Endodermal cell (in vitro differentiated cells): ENCODE data around the gene SH3BP4. TPM values are rescaled to one million over a fixed set of nuclear protein-coding genes. Genes with fewer than 3 reads are reported as not detected.

Experiments
- DNase-seq: peaks from one replicate; pipeline ENCODE4 v3.0.0-alpha.2; 2017
- H3K27ac ChIP-seq: 2 replicates; pipeline ENCODE4 v1.5.1; 2013; ENCODE audit warnings: mild to moderate bottlenecking, low read depth, low read length, moderate library complexity
- H3K27me3 ChIP-seq: 2 replicates; pipeline ENCODE4 v1.6.1; 2013; ENCODE audit warnings: mild to moderate bottlenecking, low read length, moderate library complexity; ENCODE audit not compliant: insufficient read depth, control insufficient read depth, poor library complexity, severe bottlenecking
- H3K36me3 ChIP-seq: 2 replicates; pipeline ENCODE4 v1.7.0; 2013; ENCODE audit warnings: mild to moderate bottlenecking, low read length, moderate library complexity; ENCODE audit not compliant: control insufficient read depth, insufficient read depth
- H3K4me1 ChIP-seq: one replicate; pipeline ENCODE4 v1.7.0; 2013; ENCODE audit warnings: low read length; ENCODE audit not compliant: control insufficient read depth, insufficient read depth
- H3K4me3 ChIP-seq: 2 replicates; pipeline ENCODE4 v1.5.1; 2013; ENCODE audit warnings: mild to moderate bottlenecking, low read length, moderate library complexity
- H3K9ac ChIP-seq: 2 replicates; pipeline ENCODE4 v1.6.1; 2013; ENCODE audit warnings: mild to moderate bottlenecking, low read length, moderate library complexity; ENCODE audit not compliant: poor library complexity, severe bottlenecking; ENCODE audit errors: extremely low read depth
- H3K9me3 ChIP-seq: 2 replicates; pipeline ENCODE4 v1.6.1; 2013; ENCODE audit warnings: mild to moderate bottlenecking, low read length, moderate library complexity; ENCODE audit not compliant: control insufficient read depth
- H3K27ac Mint-ChIP-seq: 2 replicates; pipeline ENCODE4 v1.8.0; 2020; ENCODE audit warnings: mixed read lengths
- H3K27me3 Mint-ChIP-seq: 2 replicates; pipeline ENCODE4 v1.8.0; 2021; ENCODE audit warnings: mild to moderate bottlenecking, mixed read lengths; ENCODE audit not compliant: insufficient read depth
- H3K36me3 Mint-ChIP-seq: 2 replicates; pipeline ENCODE4 v1.8.0; 2020; ENCODE audit warnings: low read depth, mixed read lengths
- H3K4me1 Mint-ChIP-seq: 2 replicates; pipeline ENCODE4 v1.8.0; 2020; ENCODE audit warnings: mixed read lengths
- H3K4me3 Mint-ChIP-seq: 2 replicates; pipeline ENCODE4 v1.8.0; 2020; ENCODE audit warnings: mild to moderate bottlenecking, moderate library complexity, mixed read lengths
- H3K9me3 Mint-ChIP-seq: 2 replicates; pipeline ENCODE4 v1.8.0; 2020; ENCODE audit warnings: mild to moderate bottlenecking, mixed read lengths
- CTCF ChIP-seq: fragments of 200-600 bp; sonication (generic); conservative IDR thresholded peaks from 2 replicates; pipeline ENCODE4 v1.5.0; 2021; ENCODE audit warnings: antibody characterized with exemption, mild to moderate bottlenecking
- WGBS, 2 experiments: methylation state at CpG; one replicate each; pipeline versions ENCODE4 v1.1.5 to v1.1.7; 2013; ENCODE audit warnings: missing lambda C conversion rate in 2 of 2, mixed read lengths in 1 of 2; ENCODE audit not compliant: insufficient coverage in 1 of 2, insufficient read length in 1 of 2; 5-methylcytosine and 5-hydroxymethylcytosine counted together
- total RNA-seq, 2 donors: library from RNA; stranded (reverse); fragmentation: NEBNext Ultra II Directional in 1 of 2; extraction: Animal tissue kit (Norgen Biotek cat#: 25700) in 1 of 2; gene quantifications; 2 replicates in 1 of 2; 3 replicates in 1 of 2; pipeline ENCODE4 v1.2.1, GENCODE V29; 2021

Gene SH3BP4
- total RNA-seq, 2 donors from 2014 or later, result 49.1 to 53.4 TPM

GRCh38 chr2:234969306-234970098, 17.7 kb downstream of the SH3BP4 start:
- Histone ChIP-seq H3K27me3 (no peaks in the 10 kb centered on the region), H3K9me3 (no peaks in the 10 kb centered on the region), H3K4me3 (no peak overlapping the region), H3K27ac (peak overlapping the region; percentile 74), H3K4me1 (peaks cover 10% of the 10 kb centered on the region), H3K36me3 (peaks cover 48% of the 10 kb centered on the region), H3K9ac (no peak overlapping the region)
- Mint-ChIP-seq H3K4me1 (peaks cover 33% of the 10 kb centered on the region), H3K36me3 (peaks cover 17% of the 10 kb centered on the region), H3K9me3 (no peaks in the 10 kb centered on the region), H3K27ac (peak overlapping the region; percentile 44), H3K4me3 (no peak overlapping the region), H3K27me3 (no peaks in the 10 kb centered on the region)
- WGBS, 2 experiments, result 66 to 82% methylated on average over 12 to 17 of the region's 17 CpGs
- TF ChIP-seq CTCF, result no peak
- no peak for DNase-seq

GRCh38 chr2:234970099-234970440, 18.3 kb downstream of the SH3BP4 start:
- peaks cover 17% of the 10 kb centered on the region for H3K36me3 Mint-ChIP-seq
- peak overlapping the region; percentile 74 for H3K27ac ChIP-seq
- no peak overlapping the region for H3K4me3 Mint-ChIP-seq
- no peak overlapping the region for H3K4me3 ChIP-seq
- WGBS, 2 experiments, result 93 to 96% methylated on average over 5 to 7 of the region's 7 CpGs
- H3K27me3 Mint-ChIP-seq, result no peaks in the 10 kb centered on the region
- peaks cover 38% of the 10 kb centered on the region for H3K4me1 Mint-ChIP-seq
- H3K27me3 ChIP-seq, result no peaks in the 10 kb centered on the region
- H3K4me1 ChIP-seq, result peaks cover 10% of the 10 kb centered on the region
- no peak for DNase-seq
- no peaks in the 10 kb centered on the region for H3K9me3 Mint-ChIP-seq
- no peak overlapping the region for H3K9ac ChIP-seq
- H3K36me3 ChIP-seq, result peaks cover 43% of the 10 kb centered on the region
- no peaks in the 10 kb centered on the region for H3K9me3 ChIP-seq
- peak overlapping the region; percentile 4 for H3K27ac Mint-ChIP-seq
- TF ChIP-seq CTCF, result no peak

- Mint-ChIP-seq H3K4me1 (peaks cover 40% of the 10 kb centered on the region), H3K4me3 (no peak overlapping the region), H3K27me3 (no peaks in the 10 kb centered on the region), H3K27ac (no peak overlapping the region), H3K9me3 (no peaks in the 10 kb centered on the region), H3K36me3 (peaks cover 18% of the 10 kb centered on the region)
- H3K9me3 ChIP-seq, result no peaks in the 10 kb centered on the region
- H3K4me3 ChIP-seq, result no peak overlapping the region
- H3K27ac ChIP-seq, result no peak overlapping the region
- peaks cover 43% of the 10 kb centered on the region for H3K36me3 ChIP-seq
- WGBS, 2 experiments, result 96 to 100% methylated on average over 9 to 13 of the region's 13 CpGs
- no peak for TF ChIP-seq CTCF
- no peak overlapping the region for H3K9ac ChIP-seq
- H3K4me1 ChIP-seq, result peaks cover 10% of the 10 kb centered on the region
- DNase-seq, result no peak
- H3K27me3 ChIP-seq, result no peaks in the 10 kb centered on the region
Observed at GRCh38 chr2:234970477-234970882, 18.7 kb downstream of the SH3BP4 start.
